ENCODE results near the gene HASPIN.

DNA sequence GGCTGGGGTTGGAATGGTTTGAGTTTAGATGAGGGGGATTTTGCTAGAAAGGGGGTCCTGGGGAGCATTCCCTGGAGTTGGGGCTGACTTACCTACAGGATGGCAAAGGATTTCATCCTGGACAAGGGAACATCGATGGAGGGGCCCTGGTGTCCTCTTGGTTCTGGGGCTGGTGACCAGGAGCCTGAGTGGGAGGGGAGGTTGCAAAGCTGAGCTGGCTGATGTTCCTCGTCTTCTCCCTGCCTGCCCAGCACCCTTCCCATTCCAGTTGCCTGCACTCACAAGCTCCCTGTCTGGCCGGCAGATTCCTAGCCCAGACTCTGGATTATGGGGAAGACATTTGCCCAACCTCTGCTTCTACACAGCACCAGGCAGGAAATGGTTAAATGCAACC, 40.1 kb downstream of the HASPIN start:
- TF ChIP-seq, protein P1, sequence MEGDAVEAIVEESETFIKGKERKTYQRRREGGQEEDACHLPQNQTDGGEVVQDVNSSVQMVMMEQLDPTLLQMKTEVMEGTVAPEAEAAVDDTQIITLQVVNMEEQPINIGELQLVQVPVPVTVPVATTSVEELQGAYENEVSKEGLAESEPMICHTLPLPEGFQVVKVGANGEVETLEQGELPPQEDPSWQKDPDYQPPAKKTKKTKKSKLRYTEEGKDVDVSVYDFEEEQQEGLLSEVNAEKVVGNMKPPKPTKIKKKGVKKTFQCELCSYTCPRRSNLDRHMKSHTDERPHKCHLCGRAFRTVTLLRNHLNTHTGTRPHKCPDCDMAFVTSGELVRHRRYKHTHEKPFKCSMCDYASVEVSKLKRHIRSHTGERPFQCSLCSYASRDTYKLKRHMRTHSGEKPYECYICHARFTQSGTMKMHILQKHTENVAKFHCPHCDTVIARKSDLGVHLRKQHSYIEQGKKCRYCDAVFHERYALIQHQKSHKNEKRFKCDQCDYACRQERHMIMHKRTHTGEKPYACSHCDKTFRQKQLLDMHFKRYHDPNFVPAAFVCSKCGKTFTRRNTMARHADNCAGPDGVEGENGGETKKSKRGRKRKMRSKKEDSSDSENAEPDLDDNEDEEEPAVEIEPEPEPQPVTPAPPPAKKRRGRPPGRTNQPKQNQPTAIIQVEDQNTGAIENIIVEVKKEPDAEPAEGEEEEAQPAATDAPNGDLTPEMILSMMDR (conservative IDR thresholded peaks at IDR 0.05; ENCODE audit: low read depth, low read length), result no peak
- no peak for TF ChIP-seq EZH2 (IDR thresholded peaks at IDR 0.05; ENCODE audit: borderline replicate concordance, low read depth, low read length, poor library complexity, severe bottlenecking)

Data from A673 (cell line).